Measurements from ENCODE around the gene ITIH4.

ITIH4 gene

GRCh38 chr3:52795298-52795900, 35.1 kb downstream of the ITIH4 start:
- DNase-seq: no peak

- no peak for DNase-seq
These were observed 35.8 kb downstream of the ITIH4 start, which contains the start of gene ITIH3 for GRCh38 chr3:52794612-52795099. ITIH3 (plus strand) TSS chr3:52794796; CDS start chr3:52794804, 8 bp downstream.

- DNase-seq: no peak
These were observed 36.5 kb downstream of the ITIH4 start for GRCh38 chr3:52793702-52794611.

- no peak for DNase-seq
These were observed 37.3 kb downstream of the ITIH4 start for GRCh38 chr3:52792961-52793695.

- DNase-seq: no peak
These were observed 38.1 kb downstream of the ITIH4 start for GRCh38 chr3:52792413-52792812.

GRCh38 chr3:52791928-52792327, 38.5 kb downstream of the ITIH4 start:
- no peak for DNase-seq

- no peak for DNase-seq
These were observed 39.1 kb downstream of the ITIH4 start for GRCh38 chr3:52791366-52791765.

GRCh38 chr3:52790741-52791140, 39.7 kb downstream of the ITIH4 start:
- no peak for DNase-seq

GRCh38 chr3:52790337-52790736, 40.1 kb downstream of the ITIH4 start:
- no peak for DNase-seq

GRCh38 chr3:52789746-52790040, 40.8 kb downstream of the ITIH4 start:
- no peak for DNase-seq

- DNase-seq: no peak
These were observed 41.4 kb downstream of the ITIH4 start for GRCh38 chr3:52788890-52789745.

GRCh38 chr3:52787672-52788625, 42.5 kb downstream of the ITIH4 start:
- no peak for DNase-seq

GRCh38 chr3:52787246-52787645, 43.2 kb downstream of the ITIH4 start:
- DNase-seq: no peak

- no peak for DNase-seq
These were observed 43.9 kb downstream of the ITIH4 start for GRCh38 chr3:52786330-52787215.

GRCh38 chr3:52784931-52785590, 45.4 kb downstream of the ITIH4 start:
- no peak for DNase-seq

- no peak for DNase-seq
These were observed 46.4 kb downstream of the ITIH4 start for GRCh38 chr3:52784021-52784621.

- DNase-seq: no peak
These were observed 47.3 kb downstream of the ITIH4 start for GRCh38 chr3:52783211-52783555.

GRCh38 chr3:52782412-52783210, 47.9 kb downstream of the ITIH4 start:
- no peak for DNase-seq

GRCh38 chr3:52781741-52782140, 48.7 kb downstream of the ITIH4 start:
- DNase-seq: no peak
